ENCODE data around the gene PRKCE.

The PRKCE gene

DNA sequence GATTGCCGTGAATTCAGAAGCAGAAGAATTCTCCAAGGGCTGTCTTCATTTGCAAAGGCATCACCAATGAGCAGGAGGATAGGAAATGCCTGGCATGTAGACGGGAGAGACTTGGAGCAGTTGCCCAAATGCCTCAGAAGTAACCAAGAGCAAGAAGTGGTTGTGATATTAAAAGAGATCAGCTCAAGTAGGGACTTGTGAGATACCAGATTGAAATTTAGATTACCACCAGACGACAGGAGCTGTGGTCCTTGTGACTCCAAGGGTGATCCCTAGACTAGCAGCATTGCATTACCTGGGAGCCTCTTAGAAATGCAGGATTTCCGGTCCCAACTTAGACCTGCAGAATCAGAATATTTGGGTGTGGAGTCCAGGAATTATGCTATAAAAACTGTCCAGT, 417.2 kb downstream of the PRKCE start:
- H3K4me1 Mint-ChIP-seq, result peaks cover 16% of the 10 kb centered on the region
- H3K36me3 Mint-ChIP-seq (ENCODE audit: low read depth), result no peaks in the 10 kb centered on the region
- no peaks in the 10 kb centered on the region for H3K9me3 Mint-ChIP-seq
- TF ChIP-seq, protein P1, sequence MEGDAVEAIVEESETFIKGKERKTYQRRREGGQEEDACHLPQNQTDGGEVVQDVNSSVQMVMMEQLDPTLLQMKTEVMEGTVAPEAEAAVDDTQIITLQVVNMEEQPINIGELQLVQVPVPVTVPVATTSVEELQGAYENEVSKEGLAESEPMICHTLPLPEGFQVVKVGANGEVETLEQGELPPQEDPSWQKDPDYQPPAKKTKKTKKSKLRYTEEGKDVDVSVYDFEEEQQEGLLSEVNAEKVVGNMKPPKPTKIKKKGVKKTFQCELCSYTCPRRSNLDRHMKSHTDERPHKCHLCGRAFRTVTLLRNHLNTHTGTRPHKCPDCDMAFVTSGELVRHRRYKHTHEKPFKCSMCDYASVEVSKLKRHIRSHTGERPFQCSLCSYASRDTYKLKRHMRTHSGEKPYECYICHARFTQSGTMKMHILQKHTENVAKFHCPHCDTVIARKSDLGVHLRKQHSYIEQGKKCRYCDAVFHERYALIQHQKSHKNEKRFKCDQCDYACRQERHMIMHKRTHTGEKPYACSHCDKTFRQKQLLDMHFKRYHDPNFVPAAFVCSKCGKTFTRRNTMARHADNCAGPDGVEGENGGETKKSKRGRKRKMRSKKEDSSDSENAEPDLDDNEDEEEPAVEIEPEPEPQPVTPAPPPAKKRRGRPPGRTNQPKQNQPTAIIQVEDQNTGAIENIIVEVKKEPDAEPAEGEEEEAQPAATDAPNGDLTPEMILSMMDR (IDR thresholded peaks at IDR 0.05; ENCODE audit: unreplicated experiment in 3 of 3), result no peak
- no peak overlapping the region for H3K4me3 Mint-ChIP-seq
- H3K27me3 Mint-ChIP-seq (ENCODE audit: low read depth), result peaks cover 3% of the 10 kb centered on the region
- no peak overlapping the region for H3K27ac Mint-ChIP-seq

DNA sequence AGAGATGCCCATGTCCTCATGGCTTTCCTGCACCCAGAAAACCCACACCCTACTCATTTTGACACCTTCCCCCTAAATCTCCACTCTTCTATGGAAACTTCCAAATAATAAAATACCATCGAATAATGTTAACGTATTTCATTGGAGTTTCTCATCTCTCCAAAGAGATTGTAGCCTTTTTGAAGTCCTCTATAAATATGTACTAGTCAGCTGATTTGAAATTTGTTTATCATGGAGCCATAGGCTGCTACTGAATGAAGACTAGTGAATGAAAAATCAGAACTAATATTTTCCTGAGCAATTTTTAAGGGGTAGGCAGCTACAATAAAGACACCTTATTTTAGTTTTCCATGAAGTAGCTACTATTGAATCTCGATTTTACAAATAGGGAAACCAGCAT, 419.6 kb downstream of the PRKCE start:
- H3K36me3 Mint-ChIP-seq (ENCODE audit: low read depth), result no peaks in the 10 kb centered on the region
- peaks cover 3% of the 10 kb centered on the region for H3K9me3 Mint-ChIP-seq
- H3K27ac Mint-ChIP-seq, result no peak overlapping the region
- no peak overlapping the region for H3K4me3 Mint-ChIP-seq
- peaks cover 18% of the 10 kb centered on the region for H3K4me1 Mint-ChIP-seq
- H3K27me3 Mint-ChIP-seq (ENCODE audit: low read depth), result peaks cover 3% of the 10 kb centered on the region
- TF ChIP-seq, protein P1 (IDR thresholded peaks at IDR 0.05; ENCODE audit: unreplicated experiment in 3 of 3), result no peak

DNA sequence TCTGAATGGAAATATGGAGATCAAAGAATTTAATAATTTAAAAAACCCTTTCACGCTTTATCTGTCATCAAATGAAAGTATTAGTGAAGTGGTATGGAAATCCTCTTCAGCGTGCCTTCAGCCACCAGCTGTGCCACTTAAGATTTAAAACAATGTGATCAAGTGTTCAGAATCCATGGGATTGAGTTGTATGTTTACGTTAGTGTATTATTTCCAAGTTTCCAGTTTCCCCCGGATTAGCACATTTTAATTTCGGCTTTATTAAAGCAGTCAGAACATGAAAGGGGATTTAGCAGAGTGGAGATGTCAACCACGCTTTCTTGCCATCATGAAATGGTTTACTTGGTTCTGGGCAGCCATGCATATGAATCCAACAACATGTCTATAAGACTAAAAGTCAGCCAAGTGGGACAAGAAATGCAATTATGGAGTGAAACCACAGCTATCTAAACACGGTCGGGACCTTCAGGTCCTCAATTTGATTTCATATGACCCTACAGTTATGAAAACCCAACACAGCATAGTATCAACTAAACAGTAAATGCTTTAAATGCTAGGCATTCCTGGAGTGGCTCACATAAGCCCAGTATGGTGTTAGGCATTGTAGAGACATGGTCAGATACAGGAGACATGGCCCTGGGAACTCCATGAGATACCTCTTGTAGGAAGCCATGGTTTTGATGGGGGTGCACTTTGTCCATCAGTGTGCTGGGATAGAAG, 420.8 kb downstream of the PRKCE start:
- no peaks in the 10 kb centered on the region for H3K36me3 Mint-ChIP-seq (ENCODE audit: low read depth)
- peaks cover 3% of the 10 kb centered on the region for H3K9me3 Mint-ChIP-seq
- H3K4me1 Mint-ChIP-seq, result peaks cover 18% of the 10 kb centered on the region
- no peak overlapping the region for H3K4me3 Mint-ChIP-seq
- no peaks in the 10 kb centered on the region for H3K27me3 Mint-ChIP-seq (ENCODE audit: low read depth)
- peak overlapping the region in 1 of 3 experiments; percentile 76 for H3K27ac Mint-ChIP-seq
- TF ChIP-seq, protein P1 (IDR thresholded peaks at IDR 0.05; ENCODE audit: unreplicated experiment in 3 of 3), result no peak

DNA sequence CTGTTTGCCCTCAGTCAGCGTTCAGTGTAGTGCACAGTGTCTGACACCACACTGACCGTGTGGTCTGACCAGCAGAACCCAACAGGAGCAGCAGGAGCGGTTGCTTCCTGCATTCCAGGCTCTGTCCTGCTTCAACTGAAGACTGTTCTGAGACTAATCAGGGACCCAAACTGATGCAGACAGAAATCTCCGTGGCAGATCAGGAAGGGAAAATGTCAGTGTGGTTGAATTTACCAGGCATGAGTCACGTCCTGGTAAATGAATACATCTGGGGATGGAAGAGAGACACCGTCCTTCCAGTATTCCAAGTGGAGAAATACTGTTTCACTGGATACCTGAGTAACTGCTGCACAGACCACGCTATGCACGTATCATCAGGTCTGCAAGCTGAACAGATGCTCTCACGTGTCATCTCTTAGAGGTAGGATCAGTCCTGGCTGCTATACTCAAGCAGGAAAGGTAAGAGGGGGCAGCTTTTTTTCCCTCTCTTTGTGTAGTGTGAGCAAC, 422.1 kb downstream of the PRKCE start:
- H3K4me1 Mint-ChIP-seq, result peaks cover 18% of the 10 kb centered on the region
- no peak overlapping the region for H3K4me3 Mint-ChIP-seq
- TF ChIP-seq, protein P1 (IDR thresholded peaks at IDR 0.05; ENCODE audit: unreplicated experiment in 3 of 3), result no peak
- peaks cover 3% of the 10 kb centered on the region for H3K9me3 Mint-ChIP-seq
- H3K27ac Mint-ChIP-seq, result peak overlapping the region in 2 of 3 experiments; percentile 6 to 7
- H3K36me3 Mint-ChIP-seq (ENCODE audit: low read depth), result no peaks in the 10 kb centered on the region
- no peaks in the 10 kb centered on the region for H3K27me3 Mint-ChIP-seq (ENCODE audit: low read depth)

DNA sequence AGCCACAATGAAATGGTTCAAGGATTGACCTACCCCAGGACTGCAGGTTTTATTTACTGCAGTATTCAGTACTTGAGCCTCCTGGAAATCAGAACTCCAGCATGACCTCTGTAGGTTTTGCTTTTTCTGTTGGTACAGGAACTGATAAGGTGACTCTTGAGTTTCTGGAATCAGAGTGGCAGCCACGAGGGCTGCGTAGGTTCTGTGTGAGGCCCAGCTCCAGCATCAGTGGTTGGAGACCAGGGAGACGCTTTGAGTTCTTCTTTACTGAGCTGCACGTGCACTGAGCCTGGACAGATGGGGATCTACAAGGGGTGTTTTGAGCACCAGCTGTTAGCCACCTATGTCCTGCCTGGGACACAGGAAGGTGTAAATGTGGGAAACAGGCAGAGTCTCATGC, 423.0 kb downstream of the PRKCE start:
- Mint-ChIP-seq H3K27ac (no peak overlapping the region), H3K4me3 (no peak overlapping the region), H3K9me3 (peaks cover 3% of the 10 kb centered on the region), H3K27me3 (ENCODE audit: low read depth) (no peaks in the 10 kb centered on the region), H3K4me1 (peaks cover 18% of the 10 kb centered on the region), H3K36me3 (ENCODE audit: low read depth) (no peaks in the 10 kb centered on the region)
- TF ChIP-seq, protein P1 (IDR thresholded peaks at IDR 0.05; ENCODE audit: unreplicated experiment in 3 of 3), result no peak

DNA sequence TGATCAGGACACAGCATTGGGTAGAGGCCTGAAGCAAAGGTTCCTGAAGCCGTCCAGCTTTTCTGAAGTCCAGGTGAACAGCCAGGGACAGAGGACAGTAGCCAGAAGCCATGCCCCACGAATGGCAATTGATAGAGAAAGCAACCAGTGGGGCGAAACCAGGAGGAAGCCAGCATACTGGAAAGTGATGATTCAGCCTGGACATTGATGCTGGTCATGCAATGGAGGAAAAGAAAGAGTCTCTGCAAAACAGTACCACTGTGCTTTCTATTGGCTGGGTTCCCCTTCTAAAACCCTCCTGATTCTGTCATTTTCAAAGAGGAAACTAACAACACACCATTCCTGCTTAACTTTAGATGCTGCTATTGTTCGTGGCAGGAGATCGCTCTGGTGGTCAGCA, 424.4 kb downstream of the PRKCE start:
- Mint-ChIP-seq H3K4me1 (peaks cover 18% of the 10 kb centered on the region), H3K4me3 (no peak overlapping the region), H3K27me3 (ENCODE audit: low read depth) (no peaks in the 10 kb centered on the region), H3K9me3 (peaks cover 3% of the 10 kb centered on the region), H3K27ac (no peak overlapping the region), H3K36me3 (ENCODE audit: low read depth) (no peaks in the 10 kb centered on the region)
- TF ChIP-seq, protein P1 (IDR thresholded peaks at IDR 0.05; ENCODE audit: unreplicated experiment in 3 of 3), result no peak

All from nephron (organoid).